Measurements from ENCODE around the gene SH3RF1.

- TF ChIP-seq POLR2A (IDR thresholded peaks at IDR 0.05) (no peak), CTCF (IDR thresholded peaks at IDR 0.05) (no peak), POLR2AphosphoS5 (IDR thresholded peaks at IDR 0.05) (no peak), EP300 (IDR thresholded peaks at IDR 0.05) (no peak)
Observed at GRCh38 chr4:169136796-169137557, 133.8 kb downstream of the SH3RF1 start.
